Measurements from ENCODE around the gene AJAP1.
"Not testable (repeated sequence)": the region's sequence is repeated elsewhere in the genome, so short reads cannot be mapped to it uniquely, and the experiment has no call there.

AJAP1 gene

DNA sequence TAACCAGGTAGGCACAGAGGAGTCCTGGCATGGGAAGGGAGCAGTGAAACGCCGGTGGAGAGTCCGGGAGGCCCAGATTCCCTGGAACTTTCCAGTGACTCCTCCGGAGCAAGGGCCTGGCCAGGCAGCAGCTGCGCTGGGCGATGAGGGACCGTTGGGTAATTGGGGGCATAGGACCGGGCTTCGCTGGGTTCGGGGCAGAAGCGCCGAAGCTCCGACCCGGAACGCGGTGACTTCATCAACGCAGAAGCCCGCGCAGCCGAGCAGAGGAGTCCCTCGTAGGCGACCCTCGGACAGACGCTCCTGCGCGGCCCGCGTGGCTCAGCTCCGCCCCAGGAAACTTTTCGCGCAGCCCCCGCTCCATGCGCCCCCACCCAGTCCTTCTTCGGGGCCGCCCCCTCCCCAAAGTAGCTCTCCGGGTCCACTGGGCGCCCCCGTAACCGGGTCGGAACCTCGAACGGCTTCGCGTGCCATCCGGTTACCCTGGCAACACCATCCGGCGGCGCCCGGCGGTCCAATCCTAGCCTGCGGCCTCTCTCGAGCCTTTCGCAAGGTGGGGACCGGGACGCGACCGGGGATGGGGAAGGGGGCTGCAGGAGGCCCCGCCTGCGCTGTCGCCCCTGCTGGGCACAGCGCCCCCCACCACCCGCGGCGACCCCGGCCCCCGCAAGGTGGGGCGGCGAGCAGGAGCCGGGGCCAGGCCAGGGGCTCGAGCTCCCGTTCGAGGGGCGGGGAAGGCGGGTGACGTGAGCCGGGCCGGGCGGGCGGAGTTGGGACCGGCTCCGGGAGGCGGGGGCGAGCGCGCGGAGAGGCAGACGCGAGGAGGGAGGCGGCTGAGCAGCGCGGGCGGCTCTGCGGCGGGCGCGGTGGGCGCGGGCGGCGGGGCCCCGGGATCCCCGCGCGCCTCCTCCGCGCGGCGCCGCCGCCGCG, at the start of gene AJAP1:
TSS of gene AJAP1 (plus strand) at position 814 of the 930 bp plus-strand sequence. CDS start 817 bp downstream, outside the sequence.
- no peak within 1 kb of the TSS for H3K27ac ChIP-seq
- no peak for DNase-seq (ENCODE audit: low read depth, low spot score)

DNA sequence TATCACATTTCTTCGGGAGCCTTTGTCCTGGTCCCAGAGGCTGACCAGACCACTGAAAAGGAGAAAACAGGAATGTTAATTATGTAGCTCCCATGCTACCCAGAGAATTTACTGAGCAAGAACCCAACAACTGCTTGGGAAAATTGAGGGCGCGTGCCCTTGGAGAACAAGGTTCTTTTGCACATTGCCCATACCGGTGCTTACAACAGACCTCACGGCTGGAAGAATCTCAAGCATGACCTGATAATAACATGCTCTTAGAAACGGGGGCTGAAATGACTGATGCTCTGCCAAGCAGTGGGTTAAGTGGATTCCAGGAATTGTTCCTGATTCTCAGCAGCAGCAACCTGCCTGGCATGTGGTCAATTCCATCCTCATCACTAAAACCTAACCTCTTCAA, 49.3 kb upstream of the AJAP1 start:
- no peak overlapping the region for H3K27ac ChIP-seq
- no peak for DNase-seq (ENCODE audit: low read depth, low spot score)

GRCh38 chr1:4611563-4612341, 42.7 kb upstream of the AJAP1 start:
- DNase-seq (ENCODE audit: low read depth, low spot score) = no peak
- no peak overlapping the region for H3K27ac ChIP-seq

- no peak overlapping the region for H3K27ac ChIP-seq
- no peak for DNase-seq (ENCODE audit: low read depth, low spot score)
Measured at GRCh38 chr1:4612991-4613390, 41.4 kb upstream of the AJAP1 start.

- no peak overlapping the region for H3K27ac ChIP-seq
- no peak for DNase-seq (ENCODE audit: low read depth, low spot score)
Measured at GRCh38 chr1:4613606-4614370, 40.6 kb upstream of the AJAP1 start.

- no peak for DNase-seq (ENCODE audit: low read depth, low spot score)
- no peak overlapping the region for H3K27ac ChIP-seq
Measured at GRCh38 chr1:4614371-4615137, 39.9 kb upstream of the AJAP1 start.

DNA sequence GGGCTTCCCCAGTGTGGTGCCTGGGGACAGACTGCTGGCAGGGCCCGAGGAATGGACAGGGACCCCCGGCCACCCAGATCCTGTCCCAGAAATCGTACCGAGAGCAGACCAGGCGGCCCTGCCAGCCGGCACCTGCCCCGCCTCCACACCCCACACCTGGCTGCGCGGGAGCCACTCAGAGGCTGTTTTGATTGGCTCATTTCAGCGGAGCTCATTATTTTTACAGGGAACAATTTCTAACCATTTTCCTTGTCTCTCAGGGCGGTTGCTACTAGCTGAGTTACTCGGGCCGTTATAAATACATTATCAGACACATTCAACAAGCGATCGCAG, 39.3 kb upstream of the AJAP1 start:
- no peak for DNase-seq (ENCODE audit: low read depth, low spot score)
- no peak overlapping the region for H3K27ac ChIP-seq

DNA sequence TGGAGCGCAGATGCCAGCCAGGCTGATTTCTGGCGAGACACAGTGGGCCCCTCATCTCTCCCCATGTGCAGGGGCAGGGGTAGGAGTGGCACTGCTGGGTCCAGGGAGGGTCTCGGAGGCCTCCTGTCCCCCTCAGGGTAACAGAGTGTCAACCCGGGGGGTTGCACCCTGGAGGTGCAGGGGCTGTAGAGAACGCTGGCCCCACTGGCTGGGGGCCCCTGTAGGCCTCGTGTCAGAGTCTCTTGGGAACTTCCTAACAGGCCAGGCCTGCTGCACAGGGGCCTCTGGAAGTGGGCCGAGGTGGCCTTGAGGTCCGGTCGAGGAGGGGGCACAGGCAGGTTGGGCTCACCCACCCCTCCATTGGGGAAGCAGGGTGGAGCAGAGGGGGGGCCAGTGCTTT, 38.9 kb upstream of the AJAP1 start:
- DNase-seq (ENCODE audit: low read depth, low spot score) = no peak
- no peak overlapping the region for H3K27ac ChIP-seq

DNA sequence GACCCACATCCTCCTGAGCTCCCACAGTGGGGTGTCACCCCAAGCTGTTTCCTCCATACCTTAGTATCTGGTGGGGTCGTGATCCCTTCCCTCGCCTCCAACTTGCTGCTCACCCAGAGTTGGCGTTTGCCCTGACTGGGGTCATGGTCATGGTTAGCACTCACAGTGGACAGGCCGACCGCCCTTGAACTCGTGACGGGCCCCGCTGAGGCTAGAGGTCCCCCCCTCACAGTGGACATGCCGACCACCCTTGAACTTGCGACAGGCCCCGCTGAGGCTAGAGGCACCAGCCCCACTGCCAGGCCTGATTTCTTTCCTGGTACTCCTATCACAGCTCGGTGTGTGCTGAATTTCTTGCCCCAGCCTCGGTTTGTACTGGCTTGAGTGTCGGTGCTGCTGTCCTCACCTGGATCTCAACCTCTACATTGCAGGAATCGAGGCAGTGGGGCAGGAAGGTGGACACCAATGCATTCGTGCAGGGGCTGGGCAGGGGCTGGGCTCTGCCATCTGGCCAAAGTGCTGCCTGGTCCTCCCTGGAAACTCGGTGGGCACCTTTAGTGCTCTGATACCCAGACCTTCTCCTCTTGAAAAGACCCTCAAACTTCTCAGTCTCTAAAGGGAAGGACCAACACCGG, 37.5 kb upstream of the AJAP1 start:
- no peak for DNase-seq (ENCODE audit: low read depth, low spot score)

GRCh38 chr1:4617506-4617905, 36.9 kb upstream of the AJAP1 start:
- no peak for DNase-seq (ENCODE audit: low read depth, low spot score)
- H3K27ac ChIP-seq = no peak overlapping the region

More for the DNA sequence above, 37.5 kb upstream of the AJAP1 start:
- no peak overlapping the region for H3K27ac ChIP-seq

DNA sequence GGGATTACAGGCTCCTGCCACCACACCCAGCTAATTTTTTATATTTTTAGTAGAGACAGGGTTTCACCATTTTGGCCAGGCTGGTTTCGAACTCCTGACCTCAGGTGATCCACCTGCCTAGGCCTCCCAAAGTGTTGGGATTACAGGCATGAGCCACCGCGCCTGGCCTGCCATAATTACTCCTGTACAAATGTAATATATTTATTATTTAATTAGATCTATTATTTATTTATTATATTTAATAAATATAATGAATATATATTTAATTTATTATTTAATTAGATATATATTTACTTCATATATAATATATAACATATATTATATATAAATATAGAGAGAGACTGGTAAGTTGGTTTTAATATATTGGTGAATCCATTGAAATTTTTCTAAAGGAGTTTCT, 35.6 kb upstream of the AJAP1 start:
- not testable (repeated sequence) for DNase-seq (ENCODE audit: low read depth, low spot score)

GRCh38 chr1:4621646-4622045, 32.8 kb upstream of the AJAP1 start:
- no peak for DNase-seq (ENCODE audit: low read depth, low spot score)
- no peak overlapping the region for H3K27ac ChIP-seq

More for the DNA sequence above, 35.6 kb upstream of the AJAP1 start:
- H3K27ac ChIP-seq = not testable (repeated sequence)

- no peak for DNase-seq (ENCODE audit: low read depth, low spot score)
- no peak overlapping the region for H3K27ac ChIP-seq
Measured at GRCh38 chr1:4622821-4623220, 31.6 kb upstream of the AJAP1 start.

DNA sequence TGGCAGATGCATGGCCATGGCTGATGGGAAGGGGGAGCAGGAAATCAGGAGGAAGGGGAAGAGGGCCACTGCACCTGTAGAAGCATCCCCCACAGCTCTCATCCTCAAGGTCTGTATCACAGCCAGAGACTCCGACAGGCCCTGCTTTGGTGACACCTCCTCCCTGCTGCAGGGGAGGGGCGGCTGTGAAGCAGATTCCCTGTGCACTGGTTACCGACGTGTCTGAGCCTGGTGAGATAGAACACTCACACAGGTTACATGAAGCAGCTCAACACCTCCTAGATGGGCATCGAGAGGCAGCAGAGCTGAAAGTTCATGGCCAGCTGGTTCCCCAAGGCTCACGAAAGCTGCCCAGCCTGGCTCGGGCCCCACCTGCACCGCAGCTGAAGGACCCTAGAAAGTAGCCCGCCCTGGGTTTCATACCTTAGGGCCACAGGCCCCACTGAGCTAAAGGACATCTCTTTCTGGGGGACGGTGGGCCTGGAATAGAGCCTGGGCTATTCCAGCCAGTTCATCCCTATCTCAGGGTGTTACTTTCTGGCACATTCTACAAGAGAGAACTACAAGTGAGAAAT, 30.2 kb upstream of the AJAP1 start:
- DNase-seq (ENCODE audit: low read depth, low spot score) = no peak
- no peak overlapping the region for H3K27ac ChIP-seq

- no peak for DNase-seq (ENCODE audit: low read depth, low spot score)
Measured at GRCh38 chr1:4624801-4625200, 29.6 kb upstream of the AJAP1 start.

DNA sequence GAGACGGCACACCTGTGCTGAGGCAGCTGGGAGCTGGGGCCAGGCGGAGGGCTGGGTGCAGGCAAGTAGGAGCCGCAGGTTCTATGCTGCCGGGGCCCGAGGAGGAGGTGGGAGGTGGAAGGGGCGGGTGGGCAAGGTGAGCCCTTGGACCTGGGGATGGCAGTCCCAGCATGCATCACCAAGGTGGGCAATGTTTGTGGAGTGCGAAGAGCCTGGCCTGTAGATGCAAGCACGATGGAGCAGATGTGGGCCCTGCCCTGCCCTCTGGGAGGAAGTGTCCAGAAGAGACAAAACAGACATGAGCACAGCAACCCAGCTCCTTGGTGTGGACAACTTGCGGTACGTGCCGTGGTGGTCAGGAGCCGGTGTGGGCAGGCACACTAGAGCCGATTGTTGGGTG, 28.3 kb upstream of the AJAP1 start:
- no peak overlapping the region for H3K27ac ChIP-seq
- DNase-seq (ENCODE audit: low read depth, low spot score) = no peak

More at GRCh38 chr1:4624801-4625200, 29.6 kb upstream of the AJAP1 start:
- H3K27ac ChIP-seq = no peak overlapping the region

DNA sequence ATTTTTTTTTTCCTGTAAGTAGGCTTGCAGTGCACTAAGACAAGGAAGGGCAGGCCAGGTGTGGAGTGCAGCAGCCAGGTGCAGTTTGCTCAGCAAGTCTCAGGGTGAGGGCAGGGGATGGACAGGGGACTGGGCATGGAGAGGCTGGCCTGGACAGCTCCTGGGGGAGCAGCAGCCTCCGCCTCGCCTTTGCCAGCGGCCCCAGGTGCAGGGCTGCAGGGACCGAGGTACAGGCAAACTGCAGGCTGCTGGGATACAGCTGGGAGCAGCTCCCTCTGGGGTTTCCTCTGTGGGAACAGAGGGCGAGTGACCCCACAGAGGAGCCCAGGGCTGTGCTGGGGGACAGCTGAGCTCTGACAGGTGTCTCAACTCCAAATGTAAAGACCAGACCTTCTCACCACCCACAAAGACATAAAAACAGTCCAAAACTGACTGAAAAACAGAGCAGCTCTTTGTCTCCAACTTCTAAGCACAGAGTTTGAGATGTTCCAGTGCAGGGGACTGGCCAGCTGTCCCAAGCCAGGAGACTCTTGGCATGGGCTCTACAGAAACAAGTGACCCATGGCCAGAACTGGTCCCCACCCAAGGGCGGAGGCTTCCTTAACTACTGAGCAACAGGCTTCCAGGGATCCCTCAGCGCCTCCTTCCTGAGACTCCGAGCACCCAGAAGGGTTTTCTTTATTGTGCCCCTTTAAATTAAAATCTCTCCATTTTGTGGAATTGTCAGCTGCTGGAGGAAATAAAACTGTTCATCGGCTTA, 27.7 kb upstream of the AJAP1 start:
- no peak overlapping the region for H3K27ac ChIP-seq
- DNase-seq (ENCODE audit: low read depth, low spot score) = no peak

DNA sequence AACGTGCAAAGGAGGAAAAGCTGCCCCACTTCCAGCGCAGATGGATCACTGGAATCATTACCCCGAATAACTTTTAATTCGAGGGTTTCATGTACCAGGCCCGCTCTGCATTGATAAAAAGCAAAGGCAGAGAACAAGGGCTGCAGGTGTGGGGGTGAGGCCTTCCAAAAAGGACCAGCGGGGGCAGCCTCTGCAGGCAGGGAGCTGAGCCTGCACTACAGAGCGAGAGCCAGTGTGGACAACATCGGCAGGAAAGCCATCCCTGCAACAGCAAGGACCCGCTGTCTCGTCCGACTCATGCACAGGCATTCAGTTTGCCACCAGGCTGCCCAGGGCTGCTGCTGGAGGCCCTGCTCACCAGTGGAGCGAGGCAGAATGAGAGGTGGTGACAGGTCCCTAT, 27.1 kb upstream of the AJAP1 start:
- no peak for DNase-seq (ENCODE audit: low read depth, low spot score)
- no peak overlapping the region for H3K27ac ChIP-seq

All from epithelial cell of prostate (primary cell).